T-helper 2 cell (primary cell): Measurements from ENCODE around the gene TBC1D9.
A peak's percentile ranks its signal among the peaks of the same experiment; 100 is the strongest.
"Not testable (repeated sequence)": the region's sequence is repeated elsewhere in the genome, so short reads cannot be mapped to it uniquely, and the experiment has no call there.

Source experiments
- DNase-seq, 5 experiments: peaks; one replicate each; pipeline versions ENCODE4 v3.0.0 to v3.0.0-alpha.2; 2012 to 2022

Gene TBC1D9

GRCh38 chr4:140752291-140753068 lies 3.7 kb downstream of the TBC1D9 start:
- DNase-seq = no peak

DNA sequence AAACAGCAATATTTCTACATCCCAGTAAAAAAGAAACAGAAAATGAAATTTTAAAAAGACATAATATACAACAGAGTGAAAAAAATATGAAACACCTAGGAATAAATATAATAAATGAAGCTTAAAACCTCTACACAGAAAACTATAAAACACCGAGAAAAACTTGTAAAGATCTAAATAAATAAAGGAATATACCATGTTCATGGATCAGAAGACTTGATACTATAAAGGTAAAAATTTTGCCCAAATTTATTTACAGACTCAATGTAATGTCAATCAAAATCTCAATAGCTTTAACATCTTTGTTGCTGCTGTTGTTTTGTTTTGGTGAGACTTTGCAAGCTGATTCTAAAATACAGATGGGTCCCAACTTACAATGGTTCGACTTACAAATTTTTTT lies 5.7 kb downstream of the TBC1D9 start:
- DNase-seq = no peak

DNA sequence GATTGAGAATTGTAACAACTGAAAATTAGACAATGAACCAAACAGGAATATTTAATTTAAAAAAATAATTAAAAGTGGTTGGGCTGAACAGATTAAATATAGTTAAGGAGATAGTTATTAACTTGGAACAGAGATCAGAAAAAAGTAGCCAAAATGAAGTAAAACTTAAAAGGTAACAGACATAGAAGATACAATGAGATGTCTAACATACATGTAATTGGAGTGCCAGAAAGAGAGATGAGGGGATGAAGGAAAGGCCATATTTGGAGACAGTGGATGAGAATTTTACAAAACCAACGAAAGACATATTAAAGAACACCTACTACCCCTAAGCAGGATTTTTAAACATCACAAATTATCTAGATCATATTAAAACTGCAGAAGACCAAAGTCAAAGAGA lies 8.0 kb downstream of the TBC1D9 start:
- no peak for DNase-seq

GRCh38 chr4:140746546-140746945 lies 9.6 kb downstream of the TBC1D9 start:
- not testable (repeated sequence) for DNase-seq

DNA sequence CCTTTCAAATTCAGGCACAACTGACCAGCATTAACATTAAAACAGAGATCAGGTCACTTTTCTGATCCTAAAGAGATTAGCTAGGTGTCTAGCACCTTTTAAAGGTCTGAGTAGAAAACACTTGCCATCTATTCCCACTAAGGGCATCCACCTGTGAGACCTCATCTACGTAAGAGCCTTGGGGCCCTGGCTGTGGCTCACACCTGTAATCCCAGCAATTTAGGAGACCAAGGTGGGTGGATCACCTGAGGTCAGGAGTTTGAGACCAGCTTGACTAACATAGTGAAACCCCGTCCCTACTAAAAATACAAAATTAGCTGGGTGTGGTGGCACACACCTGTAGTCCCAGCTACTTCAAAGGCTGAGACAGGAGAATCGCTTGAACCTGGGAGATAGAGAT lies 11.8 kb downstream of the TBC1D9 start:
- no peak for DNase-seq

DNA sequence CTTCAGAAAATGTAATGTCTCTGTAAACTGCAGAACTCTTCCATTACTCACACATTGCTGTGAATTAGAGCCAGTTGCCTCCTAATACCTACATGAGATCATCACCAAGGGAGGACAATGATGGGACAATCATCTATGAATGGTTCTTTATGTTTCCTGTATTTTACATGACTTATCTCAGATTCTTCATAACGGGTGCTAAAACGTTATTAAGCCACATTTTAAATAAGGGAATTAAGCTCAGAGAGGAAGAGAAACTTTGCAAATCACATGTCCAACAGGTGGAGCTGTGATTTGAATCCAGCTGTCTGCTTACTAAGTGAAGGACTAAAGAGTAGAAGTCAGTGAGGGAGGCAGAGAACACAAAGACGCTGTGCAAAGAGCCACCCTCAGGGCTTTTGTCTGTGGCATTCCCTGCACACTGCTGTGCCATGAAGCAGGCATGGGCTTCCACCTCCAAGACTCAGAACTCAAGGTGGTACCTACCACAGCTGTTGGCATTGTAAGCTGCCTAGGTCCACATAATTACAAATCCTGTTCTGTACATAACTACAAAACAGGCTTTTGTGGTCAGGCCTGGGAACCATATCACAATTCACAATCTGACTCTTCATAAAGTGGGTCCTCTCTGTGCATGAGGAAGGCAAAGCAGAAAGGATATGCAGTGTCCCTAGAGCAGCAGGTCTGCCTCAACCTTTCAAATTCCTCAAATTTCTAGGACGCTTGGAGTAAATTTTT lies 12.8 kb downstream of the TBC1D9 start:
- DNase-seq = no peak

- DNase-seq = no peak
Measured at GRCh38 chr4:140742838-140743193, 13.4 kb downstream of the TBC1D9 start.

DNA sequence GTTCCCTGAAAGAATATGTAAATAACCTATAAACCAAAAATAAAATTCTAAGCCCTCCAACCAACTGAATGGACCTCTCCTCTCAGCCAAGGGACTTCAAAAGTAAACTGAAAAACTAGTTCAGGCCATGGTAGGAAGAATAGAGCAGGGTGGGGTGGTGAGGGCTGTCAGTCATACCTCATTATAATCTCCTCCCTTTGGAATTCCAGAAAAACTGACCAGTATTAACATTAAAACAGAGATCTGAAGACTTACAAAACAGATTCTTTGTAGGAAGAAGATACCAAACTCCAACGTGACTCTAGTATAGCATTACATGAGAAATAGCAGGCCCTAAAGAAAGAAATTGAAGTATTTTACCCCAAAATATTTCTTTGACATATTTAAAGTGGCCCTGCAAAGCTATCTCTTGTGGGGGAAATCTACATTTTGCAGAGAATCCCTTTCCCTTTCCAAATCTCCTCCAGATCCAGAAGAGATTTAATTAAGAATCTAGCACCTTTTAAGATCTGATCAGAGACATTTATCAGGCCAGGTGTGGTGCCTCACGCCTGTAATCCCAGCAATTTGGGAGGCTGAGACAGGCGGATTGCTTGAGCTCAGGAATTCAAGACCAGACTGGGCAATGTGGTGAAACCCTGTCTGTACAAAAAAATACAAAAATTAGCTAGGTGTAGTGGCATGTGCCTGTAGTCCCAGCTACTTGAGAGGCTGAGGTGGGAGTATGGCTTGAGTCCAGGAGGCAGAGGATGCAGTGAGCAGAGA lies 15.1 kb downstream of the TBC1D9 start:
- DNase-seq = no peak

DNA sequence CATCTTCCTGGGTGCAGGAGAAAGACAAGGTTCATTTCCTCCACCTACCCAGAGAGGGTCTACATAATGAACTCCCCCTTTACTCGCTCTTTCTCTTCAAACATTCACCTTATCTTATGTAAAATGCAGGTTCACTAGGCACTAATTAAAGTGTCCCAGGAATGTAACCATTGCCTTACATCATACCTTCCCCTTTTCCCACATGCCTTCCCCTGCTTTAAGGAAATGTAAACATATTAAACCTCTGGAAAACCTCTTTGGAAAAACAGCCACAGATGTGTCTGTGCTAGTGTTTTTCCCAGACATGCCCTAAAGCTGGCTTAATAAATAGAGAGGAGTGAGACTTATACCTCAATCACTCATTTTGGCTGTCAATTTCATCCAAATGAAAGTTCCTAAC lies 15.8 kb downstream of the TBC1D9 start:
- DNase-seq = no peak

DNA sequence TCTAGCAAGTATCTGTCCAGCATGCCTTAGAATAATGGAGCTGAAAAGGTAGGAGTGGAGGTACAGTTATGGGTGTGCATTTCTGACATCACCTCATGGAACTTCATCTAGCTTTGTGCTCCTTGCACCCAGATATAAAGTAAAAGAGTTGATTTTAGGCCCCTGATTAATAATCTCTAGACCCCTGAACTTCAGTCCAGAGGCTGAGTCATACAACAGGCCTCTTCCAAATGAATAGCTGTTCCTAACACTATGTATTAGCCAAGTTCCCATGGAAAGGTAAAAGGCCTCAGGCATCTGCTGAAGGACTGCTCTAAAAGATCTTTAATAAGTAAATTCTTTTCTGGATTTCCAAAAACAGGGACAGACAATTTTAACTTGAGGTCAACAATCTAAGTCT lies 16.2 kb downstream of the TBC1D9 start:
- no peak for DNase-seq

- DNase-seq = no peak
Measured at GRCh38 chr4:140738139-140738538, 18.0 kb downstream of the TBC1D9 start.

- DNase-seq = no peak
Measured at GRCh38 chr4:140736669-140737343, 19.4 kb downstream of the TBC1D9 start.

DNA sequence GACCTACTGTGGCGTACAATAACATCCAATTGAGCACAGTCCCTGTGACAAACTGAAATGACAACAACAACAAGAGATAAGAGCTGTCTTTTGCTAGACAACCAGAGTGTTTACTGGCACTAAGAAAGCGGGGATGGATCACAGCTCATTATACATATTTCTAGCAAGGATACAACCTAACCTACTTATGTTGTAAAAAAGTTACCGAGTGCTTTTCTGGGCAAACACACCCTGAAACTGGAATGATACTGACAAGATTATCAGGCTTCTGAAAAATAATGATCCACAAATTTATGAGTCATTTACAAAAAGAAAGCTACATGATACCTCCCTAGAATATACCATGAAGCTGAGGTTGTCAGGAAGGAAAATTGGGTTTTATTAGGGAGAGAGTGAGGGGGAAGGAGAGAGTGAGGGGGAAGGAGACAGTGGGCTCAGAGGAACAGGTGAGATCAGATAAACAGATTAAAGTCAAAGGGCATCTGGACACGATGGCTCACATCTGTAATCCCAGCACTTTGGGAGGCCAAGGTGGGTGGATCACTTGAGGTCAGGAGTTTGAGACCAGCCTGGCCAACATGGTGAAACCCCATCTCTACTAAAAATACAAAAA lies 20.3 kb downstream of the TBC1D9 start:
- DNase-seq = no peak

- DNase-seq = no peak
Measured at GRCh38 chr4:140735317-140735716, 20.9 kb downstream of the TBC1D9 start.

GRCh38 chr4:140732780-140733179 lies 23.4 kb downstream of the TBC1D9 start:
- DNase-seq = no peak

DNA sequence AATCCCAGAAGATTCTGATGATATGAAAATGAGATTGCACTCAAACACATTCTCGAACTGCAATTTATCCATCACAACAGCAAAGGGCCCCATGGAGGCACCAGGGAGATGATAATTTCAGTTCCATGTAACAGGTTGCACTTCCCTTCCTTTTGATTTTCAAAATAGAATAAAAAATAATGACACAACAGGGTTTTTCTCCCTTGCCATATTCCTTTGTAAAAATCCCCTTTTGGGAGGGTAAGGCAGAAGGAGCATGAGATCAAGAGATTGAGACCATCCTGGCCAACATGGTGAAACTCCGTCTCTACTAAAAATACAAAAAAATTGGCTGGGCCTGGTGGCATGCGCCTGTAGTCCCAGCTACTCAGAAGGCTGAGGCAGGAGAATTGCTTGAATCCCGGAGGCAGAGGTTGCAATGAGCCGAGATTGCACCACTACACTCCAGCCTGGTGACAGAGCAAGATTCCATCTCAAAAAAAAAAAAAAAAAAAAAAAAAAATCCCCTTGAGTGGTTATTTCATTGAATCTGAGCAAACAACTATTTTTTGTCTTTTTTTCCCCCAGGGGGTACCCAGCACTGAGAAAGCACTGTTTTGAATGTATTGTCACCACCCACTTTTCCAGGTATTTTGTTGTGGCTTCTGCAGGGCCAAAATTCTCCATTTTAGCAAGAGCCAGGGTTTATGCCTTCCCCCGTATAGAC lies 26.7 kb downstream of the TBC1D9 start:
- DNase-seq = no peak

DNA sequence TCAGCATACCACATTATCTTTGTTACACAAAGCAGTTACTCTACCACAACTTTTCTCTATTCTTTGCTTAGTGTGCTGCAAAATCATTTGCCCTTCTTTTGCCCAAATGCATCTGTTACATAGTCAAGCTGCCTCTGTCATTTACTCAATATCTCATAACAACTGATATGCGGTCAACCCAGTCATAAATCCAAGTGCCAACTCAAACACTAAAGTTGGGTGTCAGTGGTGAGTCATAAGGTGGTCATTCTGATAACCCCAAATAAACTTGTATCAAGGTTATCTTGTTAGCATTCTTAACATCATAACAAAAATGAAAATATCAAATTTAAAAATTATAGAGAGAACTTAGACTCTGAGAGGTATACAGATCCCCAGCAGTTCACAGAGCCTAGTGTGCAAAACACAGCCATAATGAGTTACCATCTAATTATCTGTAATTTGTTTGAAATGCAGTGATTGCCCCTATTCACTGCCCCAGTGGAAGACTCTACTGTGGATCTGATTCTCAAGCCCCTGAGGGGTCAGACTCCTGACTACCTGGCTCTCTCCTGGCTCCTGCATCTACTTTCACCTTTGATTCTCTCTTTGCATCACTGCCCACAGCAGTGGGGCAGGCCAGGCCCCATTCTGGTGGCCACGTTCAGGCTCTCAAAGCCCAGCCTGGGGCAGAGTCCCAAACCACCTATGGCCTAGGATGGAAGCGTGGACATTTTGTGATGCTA lies 29.2 kb downstream of the TBC1D9 start:
- DNase-seq = peak in 1 of 5 experiments; percentile 49

- DNase-seq = no peak
Measured at GRCh38 chr4:140725556-140725955, 30.6 kb downstream of the TBC1D9 start.

DNA sequence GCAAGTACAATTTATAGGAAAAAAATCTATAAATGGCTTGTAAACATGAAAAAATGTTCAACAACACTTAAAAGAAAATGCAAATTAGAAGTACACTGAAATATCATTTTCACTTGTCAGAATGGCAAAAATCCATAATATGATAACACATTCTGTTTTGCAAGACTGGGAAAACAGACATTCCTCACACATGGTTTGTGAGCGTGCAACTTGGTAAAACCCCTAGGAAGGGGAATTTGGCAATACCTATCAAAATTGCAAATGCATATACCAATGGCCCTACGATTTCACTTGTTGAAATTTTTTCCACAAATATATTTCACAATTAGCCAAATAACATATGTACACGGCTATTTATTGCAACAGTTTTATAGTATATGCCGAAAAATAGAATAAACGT lies 31.4 kb downstream of the TBC1D9 start:
- DNase-seq = no peak

DNA sequence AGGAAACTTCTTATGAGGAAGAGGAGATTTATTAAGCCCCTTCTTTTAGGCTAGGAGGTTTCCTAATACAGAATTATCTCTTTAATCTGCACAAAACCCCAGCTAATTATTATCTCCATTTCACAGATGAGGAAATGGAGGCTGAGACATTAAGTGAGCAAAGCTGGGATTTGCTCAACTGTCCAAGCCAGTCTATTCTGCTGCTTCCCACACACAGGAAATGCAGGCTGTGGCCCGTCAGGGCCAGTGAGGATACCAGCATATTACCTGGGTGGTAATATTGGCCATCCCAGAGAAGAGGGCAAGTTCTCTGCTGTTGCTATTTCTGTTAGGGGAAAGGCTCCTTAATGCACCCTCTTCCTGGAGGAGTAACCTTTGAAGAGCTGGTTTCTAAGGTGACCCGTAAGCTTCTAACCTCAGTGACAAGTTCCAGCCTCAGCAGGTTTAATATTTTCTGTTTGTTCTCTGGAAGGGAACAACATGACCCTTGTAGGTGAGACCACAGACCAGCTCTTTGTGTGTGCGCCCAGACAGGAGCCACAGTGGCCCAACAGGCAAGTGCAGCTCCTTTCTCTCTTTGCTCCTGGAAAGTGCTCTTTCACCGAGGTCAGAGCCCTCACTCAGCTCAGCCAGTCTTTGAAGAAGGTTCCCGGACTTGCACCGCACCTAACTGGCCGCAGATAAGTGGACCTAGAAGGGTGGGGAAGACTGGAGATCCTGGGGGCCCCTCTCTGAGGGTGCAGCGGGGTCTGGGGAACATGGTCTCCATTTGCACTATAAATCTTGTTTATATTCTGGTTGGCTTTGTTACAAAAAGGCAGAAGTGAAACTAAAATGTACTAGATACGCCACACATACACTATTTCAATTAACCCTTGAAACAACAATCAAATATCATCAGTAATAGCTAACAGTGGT lies 35.5 kb downstream of the TBC1D9 start:
- DNase-seq = no peak
